Measurements from ENCODE around the gene CASP2. TPM values are rescaled to one million over a fixed set of nuclear protein-coding genes. Genes with fewer than 3 reads are reported as not detected.

Gene CASP2
- total RNA-seq, 3 donors from 2014 or later = 82.2 to 90.5 (median 88.6) TPM

- DNase-seq = no peak
- Mint-ChIP-seq H3K4me1 (ENCODE audit: low read depth) (peaks cover 53% of the 10 kb centered on the region), H3K27me3 (ENCODE audit: low read depth) (no peaks in the 10 kb centered on the region), H3K4me3 (no peak overlapping the region), H3K9me3 (no peaks in the 10 kb centered on the region), H3K36me3 (ENCODE audit: insufficient read depth) (peaks cover 70% of the 10 kb centered on the region)
- no peak for ATAC-seq
Measured at GRCh38 chr7:143295870-143296269, 7.7 kb downstream of the CASP2 start.

GRCh38 chr7:143296686-143297085 lies 8.5 kb downstream of the CASP2 start:
- no peaks in the 10 kb centered on the region for H3K9me3 Mint-ChIP-seq
- DNase-seq = no peak
- peaks cover 46% of the 10 kb centered on the region for H3K4me1 Mint-ChIP-seq (ENCODE audit: low read depth)
- no peak for ATAC-seq
- H3K36me3 Mint-ChIP-seq (ENCODE audit: insufficient read depth) = peaks cover 72% of the 10 kb centered on the region
- no peak overlapping the region for H3K4me3 Mint-ChIP-seq
- H3K27me3 Mint-ChIP-seq (ENCODE audit: low read depth) = no peaks in the 10 kb centered on the region

- no peak for ATAC-seq
- Mint-ChIP-seq H3K9me3 (no peaks in the 10 kb centered on the region), H3K4me3 (no peak overlapping the region), H3K4me1 (ENCODE audit: low read depth) (peaks cover 34% of the 10 kb centered on the region), H3K27me3 (ENCODE audit: low read depth) (no peaks in the 10 kb centered on the region), H3K36me3 (ENCODE audit: insufficient read depth) (peaks cover 76% of the 10 kb centered on the region)
- no peak for DNase-seq
Measured at GRCh38 chr7:143299346-143299745, 11.2 kb downstream of the CASP2 start.

GRCh38 chr7:143299840-143300239 lies 11.7 kb downstream of the CASP2 start:
- Mint-ChIP-seq H3K36me3 (ENCODE audit: insufficient read depth) (peaks cover 77% of the 10 kb centered on the region), H3K4me1 (ENCODE audit: low read depth) (peaks cover 34% of the 10 kb centered on the region), H3K9me3 (no peaks in the 10 kb centered on the region), H3K27me3 (ENCODE audit: low read depth) (no peaks in the 10 kb centered on the region), H3K4me3 (no peak overlapping the region)
- ATAC-seq (peak; percentile 91 to 93), DNase-seq (peak; percentile 61)

GRCh38 chr7:143300959-143301935 lies 13.1 kb downstream of the CASP2 start:
- Mint-ChIP-seq H3K4me3 (no peak overlapping the region), H3K4me1 (ENCODE audit: low read depth) (peaks cover 32% of the 10 kb centered on the region), H3K27me3 (ENCODE audit: low read depth) (no peaks in the 10 kb centered on the region), H3K36me3 (ENCODE audit: insufficient read depth) (peaks cover 74% of the 10 kb centered on the region), H3K9me3 (no peaks in the 10 kb centered on the region)
- DNase-seq (no peak), ATAC-seq (no peak)

GRCh38 chr7:143303733-143304132 lies 15.6 kb downstream of the CASP2 start:
- H3K27me3 Mint-ChIP-seq (ENCODE audit: low read depth) = no peaks in the 10 kb centered on the region
- H3K4me3 Mint-ChIP-seq = no peak overlapping the region
- H3K4me1 Mint-ChIP-seq (ENCODE audit: low read depth) = peaks cover 34% of the 10 kb centered on the region
- peaks cover 77% of the 10 kb centered on the region for H3K36me3 Mint-ChIP-seq (ENCODE audit: insufficient read depth)
- DNase-seq (no peak), ATAC-seq (no peak)
- no peaks in the 10 kb centered on the region for H3K9me3 Mint-ChIP-seq

GRCh38 chr7:143304938-143305337 lies 16.8 kb downstream of the CASP2 start:
- Mint-ChIP-seq H3K9me3 (no peaks in the 10 kb centered on the region), H3K27me3 (ENCODE audit: low read depth) (no peaks in the 10 kb centered on the region), H3K36me3 (ENCODE audit: insufficient read depth) (peaks cover 69% of the 10 kb centered on the region), H3K4me1 (ENCODE audit: low read depth) (peaks cover 30% of the 10 kb centered on the region), H3K4me3 (no peak overlapping the region)
- DNase-seq (no peak), ATAC-seq (no peak)

GRCh38 chr7:143305423-143306070 lies 17.4 kb downstream of the CASP2 start:
- Mint-ChIP-seq H3K27me3 (ENCODE audit: low read depth) (no peaks in the 10 kb centered on the region), H3K36me3 (ENCODE audit: insufficient read depth) (peaks cover 63% of the 10 kb centered on the region), H3K4me1 (ENCODE audit: low read depth) (peaks cover 31% of the 10 kb centered on the region), H3K4me3 (no peak overlapping the region), H3K9me3 (no peaks in the 10 kb centered on the region)
- peak; percentile 71 for DNase-seq
- ATAC-seq = peak; percentile 72 to 79

GRCh38 chr7:143308632-143309031 lies 20.5 kb downstream of the CASP2 start:
- peaks cover 38% of the 10 kb centered on the region for H3K4me1 Mint-ChIP-seq (ENCODE audit: low read depth)
- peaks cover 38% of the 10 kb centered on the region for H3K36me3 Mint-ChIP-seq (ENCODE audit: insufficient read depth)
- ATAC-seq (no peak), DNase-seq (no peak)
- H3K9me3 Mint-ChIP-seq = no peaks in the 10 kb centered on the region
- no peak overlapping the region for H3K4me3 Mint-ChIP-seq
- no peaks in the 10 kb centered on the region for H3K27me3 Mint-ChIP-seq (ENCODE audit: low read depth)

GRCh38 chr7:143314127-143314526 lies 26.0 kb downstream of the CASP2 start:
- no peaks in the 10 kb centered on the region for H3K36me3 Mint-ChIP-seq (ENCODE audit: insufficient read depth)
- H3K4me1 Mint-ChIP-seq (ENCODE audit: low read depth) = peaks cover 18% of the 10 kb centered on the region
- H3K4me3 Mint-ChIP-seq = no peak overlapping the region
- no peaks in the 10 kb centered on the region for H3K9me3 Mint-ChIP-seq
- H3K27me3 Mint-ChIP-seq (ENCODE audit: low read depth) = no peaks in the 10 kb centered on the region
- DNase-seq = no peak
- no peak for ATAC-seq

- ATAC-seq (no peak), DNase-seq (no peak)
- Mint-ChIP-seq H3K27me3 (ENCODE audit: low read depth) (no peaks in the 10 kb centered on the region), H3K36me3 (ENCODE audit: insufficient read depth) (no peaks in the 10 kb centered on the region), H3K9me3 (no peaks in the 10 kb centered on the region), H3K4me1 (ENCODE audit: low read depth) (peaks cover 6% of the 10 kb centered on the region), H3K4me3 (no peak within 1 kb of the TSS)
Measured at GRCh38 chr7:143315776-143316175, 27.6 kb downstream of the CASP2 start, which contains the start of gene CLCN1. Gene CLCN1 (plus strand): TSS chr7:143316111. CDS start chr7:143316213, 102 bp downstream.

GRCh38 chr7:143316492-143316891 lies 28.3 kb downstream of the CASP2 start:
- Mint-ChIP-seq H3K36me3 (ENCODE audit: insufficient read depth) (no peaks in the 10 kb centered on the region), H3K4me3 (no peak overlapping the region), H3K27me3 (ENCODE audit: low read depth) (no peaks in the 10 kb centered on the region), H3K9me3 (no peaks in the 10 kb centered on the region), H3K4me1 (ENCODE audit: low read depth) (peaks cover 3% of the 10 kb centered on the region)
- DNase-seq = no peak
- ATAC-seq = no peak

- H3K4me3 Mint-ChIP-seq = no peak overlapping the region
- H3K27me3 Mint-ChIP-seq (ENCODE audit: low read depth) = no peaks in the 10 kb centered on the region
- no peaks in the 10 kb centered on the region for H3K36me3 Mint-ChIP-seq (ENCODE audit: insufficient read depth)
- no peak for ATAC-seq
- H3K9me3 Mint-ChIP-seq = no peaks in the 10 kb centered on the region
- H3K4me1 Mint-ChIP-seq (ENCODE audit: low read depth) = no peaks in the 10 kb centered on the region
- no peak for DNase-seq
Measured at GRCh38 chr7:143318661-143319060, 30.5 kb downstream of the CASP2 start.

GRCh38 chr7:143320620-143321019 lies 32.5 kb downstream of the CASP2 start:
- H3K4me3 Mint-ChIP-seq = no peak overlapping the region
- no peaks in the 10 kb centered on the region for H3K9me3 Mint-ChIP-seq
- DNase-seq (no peak), ATAC-seq (no peak)
- H3K4me1 Mint-ChIP-seq (ENCODE audit: low read depth) = peaks cover 10% of the 10 kb centered on the region
- H3K36me3 Mint-ChIP-seq (ENCODE audit: insufficient read depth) = no peaks in the 10 kb centered on the region
- no peaks in the 10 kb centered on the region for H3K27me3 Mint-ChIP-seq (ENCODE audit: low read depth)

GRCh38 chr7:143321242-143321641 lies 33.1 kb downstream of the CASP2 start:
- Mint-ChIP-seq H3K4me3 (no peak overlapping the region), H3K9me3 (no peaks in the 10 kb centered on the region), H3K27me3 (ENCODE audit: low read depth) (no peaks in the 10 kb centered on the region), H3K36me3 (ENCODE audit: insufficient read depth) (no peaks in the 10 kb centered on the region), H3K4me1 (ENCODE audit: low read depth) (peaks cover 11% of the 10 kb centered on the region)
- no peak for ATAC-seq
- DNase-seq = no peak
